22Rv1 (cell line): Measurements from ENCODE around the gene NRXN2.

Experiments used
- CTCF ChIP-seq: fragments of 450-650 bp; IDR thresholded peaks from 2 replicates; pipeline ENCODE4 v1.5.1; 2017; ENCODE audit warnings: mild to moderate bottlenecking
- ZFX ChIP-seq: fragments of 450-650 bp; IDR thresholded peaks from 2 replicates; pipeline ENCODE4 v1.6.1; 2017; ENCODE audit warnings: antibody characterized with exemption, borderline replicate concordance

- TF ChIP-seq CTCF: no peak
- TF ChIP-seq ZFX: no peak
Observed at GRCh38 chr11:64762674-64763525, 39.9 kb upstream of the NRXN2 start.
